MM.1S (cell line): ENCODE measurements around the gene EGLN3.

Experiments used
- CTCF ChIP-seq: fragments of 300-600 bp; sonication (generic); IDR thresholded peaks from 2 replicates; pipeline ENCODE4 v1.5.1; 2016; ENCODE audit warnings: antibody characterized with exemption, low read length, mixed read lengths
- EZH2 ChIP-seq: fragments of 300-600 bp; sonication (generic); optimal IDR thresholded peaks from 2 replicates; pipeline ENCODE3; 2017; ENCODE audit warnings: low read depth, mild to moderate bottlenecking, antibody characterized with exemption, low read length, mixed read lengths
- EZH2phosphoT487 ChIP-seq: fragments of 300-600 bp; sonication (generic); IDR thresholded peaks from 2 replicates; pipeline ENCODE4 v1.6.1; 2018; ENCODE audit warnings: antibody characterized with exemption, low read length

GRCh38 chr14:33930439-33930838 lies 20.4 kb downstream of the EGLN3 start:
- TF ChIP-seq EZH2, result no peak
- no peak for TF ChIP-seq CTCF
- no peak for TF ChIP-seq EZH2phosphoT487
